ENCODE results near the gene FAAP20. TPM values are rescaled to one million over a fixed set of nuclear protein-coding genes. Genes with fewer than 3 reads are reported as not detected.

FAAP20 gene
- total and polyA plus RNA-seq, 10 of the 15 experiments (the other 5 are each of a cell fraction or from before 2014, with no cell fraction given): 0.79 to 91.8 (median 20.9) TPM

DNA sequence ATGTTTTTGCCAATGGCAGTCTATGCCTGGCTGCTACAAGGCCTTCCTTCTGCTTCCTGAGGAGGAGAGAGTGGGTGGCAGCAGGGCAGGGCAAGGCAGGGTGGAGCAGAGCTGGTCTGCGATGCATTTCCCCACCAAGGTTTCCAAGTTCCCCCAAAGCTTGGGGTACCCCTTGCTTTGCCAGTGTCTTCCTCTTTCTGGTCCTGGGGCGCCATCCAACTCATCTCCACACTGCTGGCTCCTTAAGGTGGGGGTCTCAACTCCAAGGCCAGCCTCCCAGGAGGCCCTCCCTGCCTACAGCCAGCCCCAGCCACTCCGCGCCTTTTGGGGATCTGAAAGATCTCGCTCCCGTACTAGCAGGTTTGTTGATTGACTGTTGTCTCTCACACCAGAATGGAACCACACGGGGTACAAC lies 29.6 kb upstream of the FAAP20 start:
- ChIA-PET POLR2A (interaction anchor here (0.8 kb wide), 1 partner anchor 10 kb away, joined by 3 read pairs; no protein-coding TSS in a partner anchor), CTCF (no interaction called here), SMC1A (ENCODE audit: uncharacterized antibody, unreplicated experiment) (no interaction called here), RAD21 (ENCODE audit: unreplicated experiment) (no interaction called here)
- H3K36me3 ChIP-seq (ENCODE audit: control insufficient read depth in 2 of 2, insufficient read depth in 2 of 2, low read length in 1 of 2): no peaks in the 10 kb centered on the region
- ATAC-seq: no peak
- no peak for DNase-seq (ENCODE audit: low read depth, low spot score)
- in situ Hi-C loops (cut with MboI): no loop called here
- no peak overlapping the region for H3K9ac ChIP-seq (ENCODE audit: control insufficient read depth, insufficient read depth, low read length)
- H3K9me3 ChIP-seq (replicated peaks; ENCODE audit: control insufficient read depth, insufficient read depth, low read length): no peaks in the 10 kb centered on the region
- no peak overlapping the region for H3K27ac ChIP-seq (ENCODE audit: control insufficient read depth, insufficient read depth)
- H3K4me2 ChIP-seq (ENCODE audit: control insufficient read depth, insufficient read depth): no peak overlapping the region
- peaks cover 5% of the 10 kb centered on the region for H3K79me2 ChIP-seq (ENCODE audit: control insufficient read depth, insufficient read depth, low read length)
- WGBS (ENCODE audit: insufficient coverage, insufficient replicate concordance, low lambda C conversion rate, missing lambda C conversion rate): 67% methylated on average over 7 of the region's 7 CpGs
- H3K4me3 ChIP-seq: no peak overlapping the region
- H4K20me1 ChIP-seq (ENCODE audit: control insufficient read depth, insufficient read depth): no peaks in the 10 kb centered on the region
- FAIRE-seq: no peak
- BruUV-seq (replicated peaks): no TSS peak
- no peaks in the 10 kb centered on the region for H3K4me1 ChIP-seq (ENCODE audit: control insufficient read depth, insufficient read depth, low read length)
- intact Hi-C loops (cut with micrococcal nuclease; ENCODE audit: unreplicated experiment): no loop called here
- no peaks in the 10 kb centered on the region for H3K27me3 ChIP-seq (replicated peaks in 1 of 2; ENCODE audit: control insufficient read depth in 2 of 2, insufficient read depth in 2 of 2, low read length in 1 of 2)
- H2AFZ ChIP-seq (ENCODE audit: control insufficient read depth, low read depth, low read length): no peak overlapping the region
- no peak for TF ChIP-seq PML (IDR thresholded peaks at IDR 0.05; ENCODE audit: low read length)
- no peak for TF ChIP-seq FOXM1 (IDR thresholded peaks at IDR 0.05; ENCODE audit: low read depth, low read length)
- no peak for TF ChIP-seq PBX3 (IDR thresholded peaks at IDR 0.05; ENCODE audit: insufficient replicate concordance, low read depth, low read length)
- TF ChIP-seq, protein P1, sequence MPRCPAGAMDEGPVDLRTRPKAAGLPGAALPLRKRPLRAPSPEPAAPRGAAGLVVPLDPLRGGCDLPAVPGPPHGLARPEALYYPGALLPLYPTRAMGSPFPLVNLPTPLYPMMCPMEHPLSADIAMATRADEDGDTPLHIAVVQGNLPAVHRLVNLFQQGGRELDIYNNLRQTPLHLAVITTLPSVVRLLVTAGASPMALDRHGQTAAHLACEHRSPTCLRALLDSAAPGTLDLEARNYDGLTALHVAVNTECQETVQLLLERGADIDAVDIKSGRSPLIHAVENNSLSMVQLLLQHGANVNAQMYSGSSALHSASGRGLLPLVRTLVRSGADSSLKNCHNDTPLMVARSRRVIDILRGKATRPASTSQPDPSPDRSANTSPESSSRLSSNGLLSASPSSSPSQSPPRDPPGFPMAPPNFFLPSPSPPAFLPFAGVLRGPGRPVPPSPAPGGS (IDR thresholded peaks at IDR 0.05; ENCODE audit: borderline replicate concordance, insufficient read depth, low read depth, low read length, poor library complexity, severe bottlenecking): no peak
- TF ChIP-seq HCFC1 (IDR thresholded peaks at IDR 0.05; ENCODE audit: low read length): no peak
- no peak for TF ChIP-seq CHD4 (IDR thresholded peaks at IDR 0.05)
- TF ChIP-seq, protein P2, sequence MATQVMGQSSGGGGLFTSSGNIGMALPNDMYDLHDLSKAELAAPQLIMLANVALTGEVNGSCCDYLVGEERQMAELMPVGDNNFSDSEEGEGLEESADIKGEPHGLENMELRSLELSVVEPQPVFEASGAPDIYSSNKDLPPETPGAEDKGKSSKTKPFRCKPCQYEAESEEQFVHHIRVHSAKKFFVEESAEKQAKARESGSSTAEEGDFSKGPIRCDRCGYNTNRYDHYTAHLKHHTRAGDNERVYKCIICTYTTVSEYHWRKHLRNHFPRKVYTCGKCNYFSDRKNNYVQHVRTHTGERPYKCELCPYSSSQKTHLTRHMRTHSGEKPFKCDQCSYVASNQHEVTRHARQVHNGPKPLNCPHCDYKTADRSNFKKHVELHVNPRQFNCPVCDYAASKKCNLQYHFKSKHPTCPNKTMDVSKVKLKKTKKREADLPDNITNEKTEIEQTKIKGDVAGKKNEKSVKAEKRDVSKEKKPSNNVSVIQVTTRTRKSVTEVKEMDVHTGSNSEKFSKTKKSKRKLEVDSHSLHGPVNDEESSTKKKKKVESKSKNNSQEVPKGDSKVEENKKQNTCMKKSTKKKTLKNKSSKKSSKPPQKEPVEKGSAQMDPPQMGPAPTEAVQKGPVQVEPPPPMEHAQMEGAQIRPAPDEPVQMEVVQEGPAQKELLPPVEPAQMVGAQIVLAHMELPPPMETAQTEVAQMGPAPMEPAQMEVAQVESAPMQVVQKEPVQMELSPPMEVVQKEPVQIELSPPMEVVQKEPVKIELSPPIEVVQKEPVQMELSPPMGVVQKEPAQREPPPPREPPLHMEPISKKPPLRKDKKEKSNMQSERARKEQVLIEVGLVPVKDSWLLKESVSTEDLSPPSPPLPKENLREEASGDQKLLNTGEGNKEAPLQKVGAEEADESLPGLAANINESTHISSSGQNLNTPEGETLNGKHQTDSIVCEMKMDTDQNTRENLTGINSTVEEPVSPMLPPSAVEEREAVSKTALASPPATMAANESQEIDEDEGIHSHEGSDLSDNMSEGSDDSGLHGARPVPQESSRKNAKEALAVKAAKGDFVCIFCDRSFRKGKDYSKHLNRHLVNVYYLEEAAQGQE (IDR thresholded peaks at IDR 0.05; ENCODE audit: low read depth, low read length): no peak
- no peak for TF ChIP-seq SUPT20H (IDR thresholded peaks at IDR 0.05; ENCODE audit: borderline replicate concordance, control insufficient read depth, low read depth, low read length)
- TF ChIP-seq JUNB (IDR thresholded peaks at IDR 0.05): no peak
- no peak for TF ChIP-seq PAX5 (IDR thresholded peaks at IDR 0.05; ENCODE audit: borderline replicate concordance, low read depth, low read length)
- TF ChIP-seq EED (IDR thresholded peaks at IDR 0.05; ENCODE audit: low read depth): no peak
- TF ChIP-seq YY1 (IDR thresholded peaks at IDR 0.05; ENCODE audit: low read depth, low read length): no peak
- TF ChIP-seq KDM1A (IDR thresholded peaks at IDR 0.05; ENCODE audit: borderline replicate concordance): no peak
- no peak for TF ChIP-seq TARDBP (IDR thresholded peaks at IDR 0.05; ENCODE audit: borderline replicate concordance)
- no peak for TF ChIP-seq SMAD1 (IDR thresholded peaks at IDR 0.05; ENCODE audit: low read depth, partially characterized antibody)
- no peak for TF ChIP-seq STAT1 (conservative IDR thresholded peaks at IDR 0.05)
- no peak for TF ChIP-seq CEBPZ (IDR thresholded peaks at IDR 0.05; ENCODE audit: low read depth, low read length)

Measured in GM12878 (cell line).